Ovary (tissue), 3 donors: ENCODE data around the gene ADISSP.

ENCODE experiments used
- CTCF ChIP-seq, 3 donors: fragments of 450-650 bp in 2 of 3; fragments of 200-600 bp in 1 of 3; IDR thresholded peaks; one replicate each; pipeline versions ENCODE4 v1.5.1 to v1.8.0; 2016 to 2022; ENCODE audit warnings: antibody characterized with exemption in 3 of 3, mild to moderate bottlenecking in 1 of 3
- EP300 ChIP-seq: sonication (generic); formaldehyde crosslinking; IDR thresholded peaks from one replicate; pipeline ENCODE4 v1.6.1; 2017; ENCODE audit warnings: antibody characterized with exemption
- donor health status: DM: no; HTN: no; CAD: no.

GRCh38 chr20:3800256-3800877, 32.8 kb upstream of the ADISSP start:
- no peak for TF ChIP-seq EP300
- no peak for TF ChIP-seq CTCF (IDR thresholded peaks at IDR 0.05)
